Measurements from ENCODE around the gene MATR3. TPM values are rescaled to one million over a fixed set of nuclear protein-coding genes. Genes with fewer than 3 reads are reported as not detected.
"Not testable (repeated sequence)": the region's sequence is repeated elsewhere in the genome, so short reads cannot be mapped to it uniquely, and the experiment has no call there.

The MATR3 gene
- total RNA-seq, 1 donor from 2014 or later, result 235 TPM

GRCh38 chr5:139354186-139354585 lies 60.6 kb downstream of the MATR3 start:
- Mint-ChIP-seq H3K9me3 (ENCODE audit: unreplicated experiment) (no peaks in the 10 kb centered on the region), H3K4me1 (ENCODE audit: unreplicated experiment) (no peaks in the 10 kb centered on the region), H3K27ac (ENCODE audit: unreplicated experiment) (no peak overlapping the region), H3K4me3 (ENCODE audit: unreplicated experiment) (no peak overlapping the region), H3K36me3 (ENCODE audit: low read depth, unreplicated experiment) (peaks cover 3% of the 10 kb centered on the region), H3K27me3 (ENCODE audit: unreplicated experiment) (no peaks in the 10 kb centered on the region)
- TF ChIP-seq, protein P1, sequence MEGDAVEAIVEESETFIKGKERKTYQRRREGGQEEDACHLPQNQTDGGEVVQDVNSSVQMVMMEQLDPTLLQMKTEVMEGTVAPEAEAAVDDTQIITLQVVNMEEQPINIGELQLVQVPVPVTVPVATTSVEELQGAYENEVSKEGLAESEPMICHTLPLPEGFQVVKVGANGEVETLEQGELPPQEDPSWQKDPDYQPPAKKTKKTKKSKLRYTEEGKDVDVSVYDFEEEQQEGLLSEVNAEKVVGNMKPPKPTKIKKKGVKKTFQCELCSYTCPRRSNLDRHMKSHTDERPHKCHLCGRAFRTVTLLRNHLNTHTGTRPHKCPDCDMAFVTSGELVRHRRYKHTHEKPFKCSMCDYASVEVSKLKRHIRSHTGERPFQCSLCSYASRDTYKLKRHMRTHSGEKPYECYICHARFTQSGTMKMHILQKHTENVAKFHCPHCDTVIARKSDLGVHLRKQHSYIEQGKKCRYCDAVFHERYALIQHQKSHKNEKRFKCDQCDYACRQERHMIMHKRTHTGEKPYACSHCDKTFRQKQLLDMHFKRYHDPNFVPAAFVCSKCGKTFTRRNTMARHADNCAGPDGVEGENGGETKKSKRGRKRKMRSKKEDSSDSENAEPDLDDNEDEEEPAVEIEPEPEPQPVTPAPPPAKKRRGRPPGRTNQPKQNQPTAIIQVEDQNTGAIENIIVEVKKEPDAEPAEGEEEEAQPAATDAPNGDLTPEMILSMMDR (IDR thresholded peaks at IDR 0.05; ENCODE audit: unreplicated experiment), result no peak
- no peak for DNase-seq (ENCODE audit: low spot score)

DNA sequence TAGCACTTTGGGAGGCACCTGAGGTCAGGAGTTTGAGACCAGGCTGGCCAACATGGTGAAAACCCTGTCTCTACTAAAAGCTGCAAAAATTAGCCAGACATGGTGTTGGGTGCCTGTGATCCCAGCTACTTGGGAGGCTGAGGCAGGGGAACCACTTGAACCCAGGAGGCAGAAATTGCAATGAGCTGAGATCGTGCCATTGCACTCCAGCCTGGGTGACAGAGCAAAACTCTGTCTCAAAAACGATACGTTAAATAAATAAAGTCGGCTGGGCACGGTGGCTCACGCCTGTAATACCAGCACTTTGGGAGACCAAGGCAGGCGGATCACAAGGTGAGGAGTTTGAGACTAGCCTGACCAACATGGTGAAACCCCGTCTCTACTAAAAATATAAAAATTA lies 62.4 kb downstream of the MATR3 start:
- not testable (repeated sequence) for H3K27ac Mint-ChIP-seq (ENCODE audit: unreplicated experiment); H3K27me3 Mint-ChIP-seq (ENCODE audit: unreplicated experiment); H3K9me3 Mint-ChIP-seq (ENCODE audit: unreplicated experiment); DNase-seq (ENCODE audit: low spot score); H3K4me3 Mint-ChIP-seq (ENCODE audit: unreplicated experiment); H3K4me1 Mint-ChIP-seq (ENCODE audit: unreplicated experiment); H3K36me3 Mint-ChIP-seq (ENCODE audit: low read depth, unreplicated experiment)

DNA sequence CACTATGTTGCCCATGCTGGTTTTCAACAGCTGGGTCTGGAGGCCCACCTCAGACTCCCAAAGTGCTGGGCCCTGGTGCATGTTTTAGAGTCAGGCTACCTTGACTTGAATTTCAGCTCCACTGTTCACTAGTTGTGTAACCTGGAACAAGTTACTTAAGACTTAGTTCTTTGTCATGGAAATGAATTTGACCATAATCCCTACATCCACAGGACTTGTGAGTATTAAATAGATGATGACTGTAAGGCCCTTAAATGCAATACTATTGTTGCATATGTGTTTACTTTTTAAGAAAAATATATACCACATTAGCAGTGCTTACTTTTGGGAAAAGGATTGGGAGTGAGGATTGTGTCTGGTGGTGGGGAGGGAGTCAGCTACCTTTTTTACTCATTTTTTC lies 64.5 kb downstream of the MATR3 start:
- Mint-ChIP-seq H3K27ac (ENCODE audit: unreplicated experiment) (no peak overlapping the region), H3K4me1 (ENCODE audit: unreplicated experiment) (no peaks in the 10 kb centered on the region), H3K9me3 (ENCODE audit: unreplicated experiment) (no peaks in the 10 kb centered on the region), H3K36me3 (ENCODE audit: low read depth, unreplicated experiment) (peaks cover 3% of the 10 kb centered on the region), H3K4me3 (ENCODE audit: unreplicated experiment) (no peak overlapping the region), H3K27me3 (ENCODE audit: unreplicated experiment) (no peaks in the 10 kb centered on the region)
- no peak for DNase-seq (ENCODE audit: low spot score)
- TF ChIP-seq, protein P1 (IDR thresholded peaks at IDR 0.05; ENCODE audit: unreplicated experiment), result no peak

- no peaks in the 10 kb centered on the region for H3K27me3 Mint-ChIP-seq (ENCODE audit: unreplicated experiment)
- no peaks in the 10 kb centered on the region for H3K4me1 Mint-ChIP-seq (ENCODE audit: unreplicated experiment)
- no peak overlapping the region for H3K4me3 Mint-ChIP-seq (ENCODE audit: unreplicated experiment)
- DNase-seq (ENCODE audit: low spot score), result no peak
- TF ChIP-seq, protein P1 (IDR thresholded peaks at IDR 0.05; ENCODE audit: unreplicated experiment), result no peak
- H3K27ac Mint-ChIP-seq (ENCODE audit: unreplicated experiment), result no peak overlapping the region
- H3K9me3 Mint-ChIP-seq (ENCODE audit: unreplicated experiment), result no peaks in the 10 kb centered on the region
- no peaks in the 10 kb centered on the region for H3K36me3 Mint-ChIP-seq (ENCODE audit: low read depth, unreplicated experiment)
These were observed 66.8 kb downstream of the MATR3 start for GRCh38 chr5:139360384-139360783.

- TF ChIP-seq, protein P1 (IDR thresholded peaks at IDR 0.05; ENCODE audit: unreplicated experiment), result no peak
- no peak overlapping the region for H3K4me3 Mint-ChIP-seq (ENCODE audit: unreplicated experiment)
- no peaks in the 10 kb centered on the region for H3K9me3 Mint-ChIP-seq (ENCODE audit: unreplicated experiment)
- no peak for DNase-seq (ENCODE audit: low spot score)
- no peak overlapping the region for H3K27ac Mint-ChIP-seq (ENCODE audit: unreplicated experiment)
- H3K4me1 Mint-ChIP-seq (ENCODE audit: unreplicated experiment), result peaks cover 6% of the 10 kb centered on the region
- H3K36me3 Mint-ChIP-seq (ENCODE audit: low read depth, unreplicated experiment), result peaks cover 7% of the 10 kb centered on the region
- no peaks in the 10 kb centered on the region for H3K27me3 Mint-ChIP-seq (ENCODE audit: unreplicated experiment)
These were observed 68.4 kb downstream of the MATR3 start for GRCh38 chr5:139361835-139362429.
